ENCODE data around the gene UBA3.

DNA sequence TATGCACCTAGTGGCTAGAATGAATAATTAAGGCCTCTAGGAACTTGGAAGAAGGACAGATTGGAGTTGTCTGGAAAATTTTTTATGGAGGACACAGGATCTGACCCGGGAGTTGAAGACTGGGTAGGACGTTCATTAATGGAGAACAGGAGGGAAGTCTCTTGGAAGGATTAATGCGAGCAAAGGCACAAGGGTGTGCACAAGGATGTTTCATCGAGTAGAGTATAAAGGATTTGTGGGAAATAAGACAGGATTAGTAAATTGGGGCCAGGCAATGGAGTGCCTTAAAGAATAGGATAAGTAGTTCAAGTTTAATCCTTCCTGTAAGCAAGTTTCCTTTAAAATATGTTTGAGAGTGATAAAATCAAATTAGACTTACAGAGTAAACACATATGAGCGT, 27.7 kb upstream of the UBA3 start:
- TF ChIP-seq, protein P1, sequence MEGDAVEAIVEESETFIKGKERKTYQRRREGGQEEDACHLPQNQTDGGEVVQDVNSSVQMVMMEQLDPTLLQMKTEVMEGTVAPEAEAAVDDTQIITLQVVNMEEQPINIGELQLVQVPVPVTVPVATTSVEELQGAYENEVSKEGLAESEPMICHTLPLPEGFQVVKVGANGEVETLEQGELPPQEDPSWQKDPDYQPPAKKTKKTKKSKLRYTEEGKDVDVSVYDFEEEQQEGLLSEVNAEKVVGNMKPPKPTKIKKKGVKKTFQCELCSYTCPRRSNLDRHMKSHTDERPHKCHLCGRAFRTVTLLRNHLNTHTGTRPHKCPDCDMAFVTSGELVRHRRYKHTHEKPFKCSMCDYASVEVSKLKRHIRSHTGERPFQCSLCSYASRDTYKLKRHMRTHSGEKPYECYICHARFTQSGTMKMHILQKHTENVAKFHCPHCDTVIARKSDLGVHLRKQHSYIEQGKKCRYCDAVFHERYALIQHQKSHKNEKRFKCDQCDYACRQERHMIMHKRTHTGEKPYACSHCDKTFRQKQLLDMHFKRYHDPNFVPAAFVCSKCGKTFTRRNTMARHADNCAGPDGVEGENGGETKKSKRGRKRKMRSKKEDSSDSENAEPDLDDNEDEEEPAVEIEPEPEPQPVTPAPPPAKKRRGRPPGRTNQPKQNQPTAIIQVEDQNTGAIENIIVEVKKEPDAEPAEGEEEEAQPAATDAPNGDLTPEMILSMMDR (conservative IDR thresholded peaks at IDR 0.05; ENCODE audit: low read depth, low read length): no peak
- TF ChIP-seq EZH2 (IDR thresholded peaks at IDR 0.05; ENCODE audit: borderline replicate concordance, low read depth, low read length, poor library complexity, severe bottlenecking): no peak

Data from A673 (cell line).